ENCODE measurements around the gene PWWP2B. TPM values are rescaled to one million over a fixed set of nuclear protein-coding genes. Genes with fewer than 3 reads are reported as not detected.
A peak's percentile ranks its signal among the peaks of the same experiment; 100 is the strongest.

The PWWP2B gene
- total and polyA plus RNA-seq, 2 experiments from 2014 or later = 0.66 to 5.8 TPM

DNA sequence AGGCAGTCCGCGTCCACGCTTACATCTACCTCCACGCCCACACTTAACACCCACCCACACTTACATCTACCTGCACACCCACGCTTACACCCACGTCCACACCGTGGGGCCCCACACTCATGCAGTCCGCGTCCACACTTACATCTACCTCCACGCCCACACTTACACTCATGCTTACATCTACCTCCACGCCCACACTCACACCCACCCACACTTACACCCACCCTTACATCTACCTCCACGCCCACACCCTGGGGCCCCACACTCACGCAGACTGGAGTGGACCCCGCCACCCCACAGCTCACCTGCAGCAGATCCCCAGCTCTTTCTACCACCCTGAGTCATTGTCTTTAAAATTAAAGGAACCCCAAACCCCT lies 32.4 kb upstream of the PWWP2B start:
- no peak overlapping the region for H3K4me2 ChIP-seq (ENCODE audit: unreplicated experiment)
- H3K9ac ChIP-seq = no peak overlapping the region

GRCh38 chr10:132365102-132365501 lies 31.9 kb upstream of the PWWP2B start:
- Histone ChIP-seq H3K9ac (no peak overlapping the region), H3K4me1 (ENCODE audit: insufficient read depth) (peaks cover 13% of the 10 kb centered on the region), H3K27me3 (replicated peaks; ENCODE audit: insufficient read depth) (no peaks in the 10 kb centered on the region), H2AFZ (no peak overlapping the region), H3K27ac (no peak overlapping the region), H3K9me2 (ENCODE audit: insufficient read depth) (no peaks in the 10 kb centered on the region), H3K36me3 (ENCODE audit: low read depth) (no peaks in the 10 kb centered on the region), H3K79me2 (ENCODE audit: insufficient read depth) (no peaks in the 10 kb centered on the region), H3K4me3 (no peak overlapping the region), H3K9me3 (ENCODE audit: low read depth) (no peaks in the 10 kb centered on the region), H4K20me1 (ENCODE audit: insufficient read depth) (no peaks in the 10 kb centered on the region), H3K4me2 (ENCODE audit: unreplicated experiment) (no peak overlapping the region), H3F3A (ENCODE audit: insufficient read depth) (peaks cover 20% of the 10 kb centered on the region)
- no peak for TF ChIP-seq EZH2 (IDR thresholded peaks at IDR 0.05; ENCODE audit: insufficient read depth, poor library complexity, severe bottlenecking)
- DNase-seq = no peak
- in situ Hi-C loops (cut with MboI) = loop anchor here (10.0 kb wide), 1 partner anchor 140 kb away; no protein-coding TSS in a partner anchor
- 90 to 92% methylated on average over 9 of the region's 9 CpGs for WGBS, 2 experiments (ENCODE audit: low coverage in 1 of 2, low lambda C conversion rate in 2 of 2, missing lambda C conversion rate in 2 of 2)

More for the DNA sequence above, 32.4 kb upstream of the PWWP2B start:
- Histone ChIP-seq H3K4me1 (ENCODE audit: insufficient read depth) (peaks cover 13% of the 10 kb centered on the region), H3K4me3 (no peak overlapping the region), H3K9me3 (ENCODE audit: low read depth) (no peaks in the 10 kb centered on the region), H3K36me3 (ENCODE audit: low read depth) (no peaks in the 10 kb centered on the region), H3F3A (ENCODE audit: insufficient read depth) (peaks cover 20% of the 10 kb centered on the region), H3K79me2 (ENCODE audit: insufficient read depth) (no peaks in the 10 kb centered on the region), H3K9me2 (ENCODE audit: insufficient read depth) (no peaks in the 10 kb centered on the region), H4K20me1 (ENCODE audit: insufficient read depth) (no peaks in the 10 kb centered on the region), H2AFZ (no peak overlapping the region), H3K27me3 (replicated peaks; ENCODE audit: insufficient read depth) (no peaks in the 10 kb centered on the region), H3K27ac (no peak overlapping the region)
- peak; percentile 22 for DNase-seq
- in situ Hi-C loops (cut with MboI) = loop anchor here (10.0 kb wide), 1 partner anchor 140 kb away; no protein-coding TSS in a partner anchor
- 77 to 92% methylated on average over 5 to 14 of the region's 14 CpGs for whole genome bisulfite sequencing, 2 experiments (ENCODE audit: low coverage in 1 of 2, low lambda C conversion rate in 2 of 2, missing lambda C conversion rate in 2 of 2)
- TF ChIP-seq EZH2phosphoT487 (IDR thresholded peaks at IDR 0.05; ENCODE audit: insufficient read depth, low read depth) (no peak), EZH2 (IDR thresholded peaks at IDR 0.05; ENCODE audit: insufficient read depth, poor library complexity, severe bottlenecking) (no peak)

DNA sequence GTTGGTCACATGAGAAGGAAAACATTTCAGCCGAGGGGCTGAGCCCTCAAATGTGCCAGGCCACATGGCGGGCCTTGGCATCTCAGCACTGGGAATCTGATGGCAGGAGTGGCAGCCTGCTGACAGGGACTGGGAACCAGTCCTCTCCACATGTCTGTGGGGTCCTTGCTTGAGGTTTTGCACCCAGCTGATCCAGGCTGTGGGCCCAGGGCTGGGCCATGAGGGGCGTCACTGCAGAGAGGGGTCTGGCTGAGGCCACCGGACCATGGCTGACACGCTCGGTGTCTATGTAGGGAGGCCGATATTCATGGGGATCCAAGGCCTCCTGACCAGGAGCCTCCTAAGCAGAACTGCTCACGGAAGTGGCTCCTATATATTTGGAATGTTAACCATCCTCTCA lies 31.0 kb upstream of the PWWP2B start:
- Histone ChIP-seq H3F3A (ENCODE audit: insufficient read depth) (peaks cover 20% of the 10 kb centered on the region), H3K79me2 (ENCODE audit: insufficient read depth) (no peaks in the 10 kb centered on the region), H3K27me3 (replicated peaks; ENCODE audit: insufficient read depth) (no peaks in the 10 kb centered on the region), H4K20me1 (ENCODE audit: insufficient read depth) (no peaks in the 10 kb centered on the region), H3K4me3 (no peak overlapping the region), H3K9me2 (ENCODE audit: insufficient read depth) (no peaks in the 10 kb centered on the region), H3K4me1 (ENCODE audit: insufficient read depth) (peaks cover 13% of the 10 kb centered on the region), H3K36me3 (ENCODE audit: low read depth) (no peaks in the 10 kb centered on the region), H2AFZ (no peak overlapping the region), H3K9me3 (ENCODE audit: low read depth) (no peaks in the 10 kb centered on the region), H3K4me2 (ENCODE audit: unreplicated experiment) (no peak overlapping the region), H3K9ac (no peak overlapping the region), H3K27ac (no peak overlapping the region)
- in situ Hi-C loops (cut with MboI) = loop anchor here (10.0 kb wide), 1 partner anchor 141 kb away; no protein-coding TSS in a partner anchor
- no peak for DNase-seq
- WGBS, 2 experiments (ENCODE audit: low coverage in 1 of 2, low lambda C conversion rate in 2 of 2, missing lambda C conversion rate in 2 of 2) = 94 to 95% methylated on average over 8 of the region's 8 CpGs
- TF ChIP-seq EZH2phosphoT487 (IDR thresholded peaks at IDR 0.05; ENCODE audit: insufficient read depth, low read depth) (no peak), EZH2 (IDR thresholded peaks at IDR 0.05; ENCODE audit: insufficient read depth, poor library complexity, severe bottlenecking) (no peak)

DNA sequence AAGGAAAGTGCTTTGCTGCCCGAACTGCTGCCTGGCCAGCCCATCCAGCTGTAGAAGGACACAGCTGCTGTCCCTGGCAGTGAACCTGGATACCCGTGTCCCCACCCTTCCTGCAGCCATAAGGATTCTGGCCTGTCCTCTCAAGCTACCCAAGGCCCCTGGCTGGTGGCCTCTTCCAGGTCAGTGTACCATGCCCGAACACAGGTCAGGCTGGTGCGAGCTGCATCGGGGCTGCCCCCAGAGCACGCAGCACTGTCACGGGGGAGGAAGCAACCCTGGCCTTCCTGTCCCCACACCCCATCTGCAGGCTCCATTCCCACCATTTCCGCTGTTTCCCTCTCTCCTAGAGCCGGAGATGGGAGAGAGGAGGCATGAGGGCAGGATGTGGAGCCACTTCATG lies 30.5 kb upstream of the PWWP2B start:
- WGBS, 2 experiments (ENCODE audit: low coverage in 1 of 2, low lambda C conversion rate in 2 of 2, missing lambda C conversion rate in 2 of 2) = 79 to 84% methylated on average over 9 of the region's 9 CpGs
- H3K79me2 ChIP-seq (ENCODE audit: insufficient read depth) = no peaks in the 10 kb centered on the region
- in situ Hi-C loops (cut with MboI) = loop anchor here (10.0 kb wide), 1 partner anchor 142 kb away; no protein-coding TSS in a partner anchor

More for the DNA sequence above, 30.5 kb upstream of the PWWP2B start:
- Histone ChIP-seq H3K27me3 (replicated peaks; ENCODE audit: insufficient read depth) (no peaks in the 10 kb centered on the region), H3K27ac (no peak overlapping the region), H3K4me3 (no peak overlapping the region), H3K36me3 (ENCODE audit: low read depth) (no peaks in the 10 kb centered on the region), H2AFZ (no peak overlapping the region), H3K4me1 (ENCODE audit: insufficient read depth) (peaks cover 13% of the 10 kb centered on the region), H4K20me1 (ENCODE audit: insufficient read depth) (no peaks in the 10 kb centered on the region), H3K9me2 (ENCODE audit: insufficient read depth) (no peaks in the 10 kb centered on the region), H3K9ac (no peak overlapping the region), H3K9me3 (ENCODE audit: low read depth) (no peaks in the 10 kb centered on the region), H3K4me2 (ENCODE audit: unreplicated experiment) (no peak overlapping the region), H3F3A (ENCODE audit: insufficient read depth) (peaks cover 20% of the 10 kb centered on the region)
- no peak for DNase-seq
- no peak for TF ChIP-seq EZH2 (IDR thresholded peaks at IDR 0.05; ENCODE audit: insufficient read depth, poor library complexity, severe bottlenecking)
- no peak for TF ChIP-seq EZH2phosphoT487 (IDR thresholded peaks at IDR 0.05; ENCODE audit: insufficient read depth, low read depth)
